ENCODE data around the gene ITIH3.

- TF ChIP-seq CTCF (IDR thresholded peaks at IDR 0.05) (no peak), KAT7 (CRISPR knock-in tag; IDR thresholded peaks at IDR 0.05; ENCODE audit: borderline replicate concordance) (no peak), CREB1 (CRISPR knock-in tag; IDR thresholded peaks at IDR 0.05) (no peak), MXD4 (CRISPR knock-in tag; IDR thresholded peaks at IDR 0.05; ENCODE audit: borderline replicate concordance) (no peak), CBFB (CRISPR knock-in tag; IDR thresholded peaks at IDR 0.05; ENCODE audit: low read depth) (no peak), PREB (CRISPR knock-in tag; IDR thresholded peaks at IDR 0.05; ENCODE audit: borderline replicate concordance) (no peak), ZNF263 (CRISPR knock-in tag; IDR thresholded peaks at IDR 0.05; ENCODE audit: low read depth) (no peak), ZNF416 (CRISPR knock-in tag; IDR thresholded peaks at IDR 0.05) (no peak), RELA (CRISPR knock-in tag; IDR thresholded peaks at IDR 0.05; ENCODE audit: borderline replicate concordance) (no peak), RORB (CRISPR knock-in tag; IDR thresholded peaks at IDR 0.05) (no peak), MAX (CRISPR knock-in tag; IDR thresholded peaks at IDR 0.05) (no peak), TEAD1 (CRISPR knock-in tag; IDR thresholded peaks at IDR 0.05) (no peak)
- TF ChIP-seq, protein P1, sequence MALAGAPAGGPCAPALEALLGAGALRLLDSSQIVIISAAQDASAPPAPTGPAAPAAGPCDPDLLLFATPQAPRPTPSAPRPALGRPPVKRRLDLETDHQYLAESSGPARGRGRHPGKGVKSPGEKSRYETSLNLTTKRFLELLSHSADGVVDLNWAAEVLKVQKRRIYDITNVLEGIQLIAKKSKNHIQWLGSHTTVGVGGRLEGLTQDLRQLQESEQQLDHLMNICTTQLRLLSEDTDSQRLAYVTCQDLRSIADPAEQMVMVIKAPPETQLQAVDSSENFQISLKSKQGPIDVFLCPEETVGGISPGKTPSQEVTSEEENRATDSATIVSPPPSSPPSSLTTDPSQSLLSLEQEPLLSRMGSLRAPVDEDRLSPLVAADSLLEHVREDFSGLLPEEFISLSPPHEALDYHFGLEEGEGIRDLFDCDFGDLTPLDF (CRISPR knock-in tag; IDR thresholded peaks at IDR 0.05), result no peak
- TF ChIP-seq, protein P2, sequence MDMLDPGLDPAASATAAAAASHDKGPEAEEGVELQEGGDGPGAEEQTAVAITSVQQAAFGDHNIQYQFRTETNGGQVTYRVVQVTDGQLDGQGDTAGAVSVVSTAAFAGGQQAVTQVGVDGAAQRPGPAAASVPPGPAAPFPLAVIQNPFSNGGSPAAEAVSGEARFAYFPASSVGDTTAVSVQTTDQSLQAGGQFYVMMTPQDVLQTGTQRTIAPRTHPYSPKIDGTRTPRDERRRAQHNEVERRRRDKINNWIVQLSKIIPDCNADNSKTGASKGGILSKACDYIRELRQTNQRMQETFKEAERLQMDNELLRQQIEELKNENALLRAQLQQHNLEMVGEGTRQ (CRISPR knock-in tag; IDR thresholded peaks at IDR 0.05), result no peak
Measured at GRCh38 chr3:52847241-52847640, 52.6 kb downstream of the ITIH3 start.

Data from WTC11 (cell line).